GM12872 (cell line): ENCODE results near the gene ZFPM1.

Experiments
- CTCF ChIP-seq: IDR thresholded peaks from 3 replicates; pipeline ENCODE4 v1.5.1; 2011; ENCODE audit warnings: low read depth, mild to moderate bottlenecking, low read length, moderate library complexity; ENCODE audit not compliant: insufficient read depth

ZFPM1 gene

DNA sequence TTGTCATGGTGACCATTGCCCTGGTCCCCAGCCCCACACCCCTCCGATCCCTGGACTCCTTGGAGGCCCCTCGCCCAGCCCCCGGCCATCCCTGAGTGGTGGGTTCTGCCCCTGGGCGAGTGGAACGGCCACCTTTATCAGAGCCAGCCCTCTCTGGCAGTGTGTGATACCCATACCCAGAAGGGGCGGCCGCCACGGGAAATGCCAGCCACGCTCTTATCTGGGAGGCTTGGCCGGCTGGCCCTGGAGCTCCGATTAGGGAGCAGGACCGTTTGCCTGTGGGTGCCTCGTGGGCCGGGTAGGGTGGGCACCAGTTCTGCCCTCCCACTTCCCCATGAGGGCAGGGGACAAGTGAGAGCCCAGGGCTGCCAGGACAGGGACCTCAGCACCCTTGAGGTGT lies 58.8 kb downstream of the ZFPM1 start:
- TF ChIP-seq CTCF = no peak

GRCh38 chr16:88512728-88513696 lies 59.9 kb downstream of the ZFPM1 start:
- no peak for TF ChIP-seq CTCF

DNA sequence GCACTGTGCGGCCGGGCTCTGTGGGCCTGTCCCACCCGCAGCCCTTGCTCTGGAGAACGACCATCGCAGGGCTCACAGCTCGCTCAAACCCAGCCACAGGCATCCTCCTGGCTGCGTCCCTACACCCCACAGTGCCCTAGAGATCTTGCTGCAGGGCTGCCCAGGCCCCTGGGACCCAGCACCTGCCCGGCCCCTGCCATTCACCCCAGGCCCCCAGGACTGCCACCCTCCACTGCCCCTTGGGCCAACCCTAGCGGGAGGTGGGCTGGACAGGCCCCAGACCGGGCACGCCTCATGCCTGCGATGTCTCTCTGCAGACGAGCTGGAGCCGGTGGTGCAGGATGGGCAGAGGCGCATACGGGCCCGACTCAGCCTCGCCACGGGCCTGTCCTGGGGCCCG lies 61.0 kb downstream of the ZFPM1 start:
- TF ChIP-seq CTCF = no peak

DNA sequence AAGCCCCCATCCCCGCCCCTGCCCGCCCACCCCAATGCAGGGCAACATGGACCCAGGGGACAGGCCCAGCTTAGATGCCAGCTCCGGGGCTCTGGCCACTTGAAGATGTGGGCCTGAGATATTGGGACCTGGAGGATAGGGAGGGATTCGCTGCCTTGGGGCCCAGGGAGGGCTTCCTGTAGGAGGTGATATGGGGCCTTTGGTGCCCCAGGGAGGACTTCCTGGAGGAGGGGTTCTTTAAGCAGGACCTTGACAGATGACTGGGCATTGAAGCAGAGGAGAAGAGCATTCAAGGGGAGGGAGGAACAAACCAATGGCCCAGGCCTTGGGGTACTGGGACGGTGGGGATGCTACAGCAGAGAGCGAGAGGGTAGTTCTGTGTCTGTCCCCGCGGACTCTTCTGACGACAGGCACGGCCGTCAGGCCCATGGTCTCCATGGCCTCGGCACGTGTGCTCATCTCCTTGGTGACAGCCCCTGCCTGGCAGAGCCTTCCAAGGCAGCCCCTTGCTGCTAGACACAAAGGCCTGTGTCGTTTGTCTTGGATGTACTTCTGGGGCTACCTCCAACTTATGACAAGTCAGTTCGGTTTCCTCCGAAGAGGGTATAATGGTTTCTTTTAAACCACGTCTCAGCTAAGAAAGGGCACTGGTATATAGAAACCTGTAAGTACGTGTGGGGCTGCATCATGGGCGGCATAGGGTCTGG lies 61.6 kb downstream of the ZFPM1 start:
- no peak for TF ChIP-seq CTCF

DNA sequence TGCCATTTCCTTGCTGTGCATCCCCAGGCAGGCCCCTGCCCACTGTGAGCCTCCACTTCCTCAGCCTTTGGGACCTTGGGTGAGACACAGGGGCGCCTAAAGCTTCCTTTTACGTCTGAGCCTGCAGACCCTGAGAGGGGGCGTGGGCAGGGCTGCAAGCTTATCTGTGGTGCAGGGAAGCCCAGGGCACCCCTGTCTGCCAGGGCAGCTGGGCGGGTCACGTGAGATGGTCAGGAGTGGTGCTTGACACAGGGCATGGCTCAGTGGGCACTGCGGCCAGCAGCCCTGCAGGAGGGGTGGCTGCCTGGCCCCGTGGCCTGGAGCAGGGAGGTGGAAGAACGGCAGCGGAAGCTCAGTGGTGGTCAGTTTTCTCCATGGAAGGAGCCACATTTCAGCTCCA lies 62.3 kb downstream of the ZFPM1 start:
- TF ChIP-seq CTCF = no peak

DNA sequence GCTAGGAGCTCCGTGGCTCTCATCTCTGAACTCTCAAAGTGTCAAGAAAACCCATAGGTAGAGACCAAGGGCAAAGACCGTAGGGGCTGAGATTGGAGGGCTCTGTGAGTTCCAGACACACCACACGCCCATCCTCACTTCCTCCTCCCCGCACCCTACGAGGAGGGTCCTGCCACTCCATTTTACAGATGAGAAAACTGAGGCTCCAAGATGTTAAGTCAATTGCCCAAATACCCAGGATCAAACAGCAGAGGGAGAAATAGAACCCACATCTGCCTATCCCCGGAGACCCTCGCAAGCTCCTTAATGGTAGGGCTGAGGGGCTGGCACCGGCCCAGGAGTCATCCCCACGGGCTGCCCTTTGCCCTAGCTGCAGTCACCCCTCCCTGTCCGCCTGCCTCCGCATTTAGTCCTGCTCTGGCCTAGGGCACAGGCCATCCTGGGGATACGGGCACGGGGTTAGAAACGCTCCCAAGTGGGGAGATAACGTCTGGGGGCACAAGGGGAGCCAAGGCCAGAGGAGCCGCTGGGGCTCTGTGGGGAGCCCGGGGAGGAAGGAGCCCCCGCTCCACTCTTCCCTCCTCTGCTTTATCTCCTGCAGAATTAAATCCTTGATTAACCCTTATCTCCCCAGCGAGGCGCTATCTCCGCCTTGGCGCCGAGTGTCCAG lies 63.0 kb downstream of the ZFPM1 start:
- no peak for TF ChIP-seq CTCF

DNA sequence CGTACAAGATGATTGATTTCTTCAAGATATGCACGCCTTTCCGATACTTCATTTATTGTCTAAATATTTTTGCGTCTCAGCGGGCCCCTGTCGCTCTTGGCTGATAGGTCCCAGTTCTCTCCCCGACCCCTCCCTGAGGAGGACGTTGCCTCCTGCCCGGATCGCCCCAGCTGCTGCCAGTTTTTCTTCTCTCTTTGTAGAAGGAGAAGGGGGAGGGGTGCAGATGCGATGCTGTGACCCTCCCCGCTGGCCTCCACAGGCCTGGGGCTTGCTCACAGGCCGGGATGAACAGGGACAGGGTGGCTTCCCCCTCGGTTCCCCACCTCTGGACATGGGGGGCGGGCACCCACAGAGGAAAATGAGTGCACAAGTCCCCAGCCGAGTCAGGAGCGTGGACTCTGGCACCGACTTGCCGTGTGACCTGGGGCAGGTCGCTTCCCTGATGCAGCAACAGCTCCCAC lies 63.6 kb downstream of the ZFPM1 start:
- TF ChIP-seq CTCF = no peak
